H1 (cell line): Measurements from ENCODE around the gene EWSR1. TPM values are rescaled to one million over a fixed set of nuclear protein-coding genes. Genes with fewer than 3 reads are reported as not detected.

Experiments used
- CTCF ChIA-PET: fragments of 300-600 bp; sonication (Branson Sonifier 250); formaldehyde crosslinking; loops from one replicate; lab custom pipeline; 2021; ENCODE audit not compliant: partially characterized antibody; lab: Charles Lee
- POLR2A ChIA-PET: fragments of 300-600 bp; sonication (Branson Sonifier 250); formaldehyde crosslinking; loops from one replicate; lab custom pipeline; 2021; ENCODE audit warnings: inconsistent platforms; ENCODE audit not compliant: partially characterized antibody; lab: Charles Lee
- DNase-seq, 2 experiments: peaks; one replicate each; pipeline versions ENCODE4 v3.0.0 to v3.0.0-alpha.2; 2010 to 2022; ENCODE audit warnings: low spot score in 2 of 2, low read depth in 1 of 2, mixed read lengths in 1 of 2
- FAIRE-seq: peaks from 2 replicates; lab custom pipeline; 2011; peaks lifted over from hg19 to GRCh38; lab: Jason Lieb, UNC
- H2AFZ ChIP-seq: 2 replicates; pipeline ENCODE4 v1.8.1; 2012; ENCODE audit warnings: low read length, inconsistent platforms
- H2AK5ac ChIP-seq: 2 replicates; pipeline ENCODE4 v1.6.1; 2013; ENCODE audit warnings: low read depth, low read length
- H2BK120ac ChIP-seq: replicated peaks from 2 replicates; pipeline ENCODE3; 2013; ENCODE audit warnings: low read depth, low read length, inconsistent platforms
- H2BK12ac ChIP-seq: 2 replicates; pipeline ENCODE4 v1.6.1; 2013; ENCODE audit warnings: low read depth, low read length
- H2BK15ac ChIP-seq: 2 replicates; pipeline ENCODE4 v1.6.1; 2013; ENCODE audit warnings: low read length
- H2BK20ac ChIP-seq: 2 replicates; pipeline ENCODE4 v1.6.1; 2013; ENCODE audit warnings: low read length
- H2BK5ac ChIP-seq: 2 replicates; pipeline ENCODE4 v1.6.1; 2013; ENCODE audit warnings: low read depth, low read length
- H3K14ac ChIP-seq: 2 replicates; pipeline ENCODE4 v1.6.1; 2013; ENCODE audit warnings: inconsistent platforms; ENCODE audit not compliant: insufficient read length
- H3K18ac ChIP-seq: 2 replicates; pipeline ENCODE4 v1.6.1; 2013; ENCODE audit warnings: low read length; ENCODE audit errors: extremely low read depth
- H3K23ac ChIP-seq: 2 replicates; pipeline ENCODE4 v1.6.1; 2013; ENCODE audit warnings: inconsistent platforms; ENCODE audit not compliant: insufficient read length
- H3K23me2 ChIP-seq: 2 replicates; pipeline ENCODE4 v1.6.1; 2013; ENCODE audit warnings: low read depth, low read length
- H3K27ac ChIP-seq: 2 replicates; pipeline ENCODE4 v1.6.1; 2011; ENCODE audit warnings: low read depth, low read length, inconsistent platforms
- H3K27me3 ChIP-seq, 4 experiments: replicated peaks in 1 of 4; 1 replicate in 1 of 4; 2 replicates in 3 of 4; pipeline versions ENCODE4 v1.6.1 to v1.8.1; 2011 to 2013; ENCODE audit warnings: low read length in 3 of 4, mild to moderate bottlenecking in 3 of 4, inconsistent platforms in 2 of 4, mixed read lengths in 2 of 4, moderate library complexity in 1 of 4; ENCODE audit not compliant: control insufficient read depth in 3 of 4, insufficient read depth in 3 of 4; ENCODE audit errors: extremely low read depth in 1 of 4
- H3K36me3 ChIP-seq, 4 experiments: 2 replicates each; pipeline versions ENCODE4 v1.6.1 to v1.8.1; 2011 to 2013; ENCODE audit warnings: mild to moderate bottlenecking in 4 of 4, low read length in 3 of 4, moderate library complexity in 2 of 4, control low read depth in 1 of 4, inconsistent platforms in 1 of 4; ENCODE audit not compliant: insufficient read depth in 4 of 4, control insufficient read depth in 2 of 4
- H3K4ac ChIP-seq: replicated peaks from 2 replicates; pipeline ENCODE3; 2013; ENCODE audit warnings: low read length, low read depth, mixed read lengths, inconsistent platforms; ENCODE audit not compliant: insufficient read length
- H3K4me1 ChIP-seq, 4 experiments: replicated peaks in 1 of 4; 1 replicate in 1 of 4; 2 replicates in 3 of 4; pipeline versions ENCODE4 v1.6.1 to v1.8.1; 2011 to 2013; ENCODE audit warnings: low read length in 3 of 4, inconsistent platforms in 2 of 4, mixed read lengths in 1 of 4; ENCODE audit not compliant: insufficient read depth in 4 of 4, control insufficient read depth in 3 of 4
- H3K4me2 ChIP-seq, 2 experiments: 2 replicates each; pipeline versions ENCODE4 v1.6.1 to v1.8.1; 2011 to 2013; ENCODE audit warnings: low read depth in 2 of 2, low read length in 2 of 2, control low read depth in 1 of 2, inconsistent platforms in 1 of 2, mild to moderate bottlenecking in 1 of 2; ENCODE audit not compliant: insufficient read depth in 1 of 2
- H3K4me3 ChIP-seq, 4 experiments: fragments of 200-600, 300-600 bp in 1 of 4; sonication (generic), shearing (Covaris generic), sonication (Bioruptor Twin) in 1 of 4; 2 replicates each; pipeline versions ENCODE4 v1.5.1 to v1.8.1; 2011 to 2016; ENCODE audit warnings: low read length in 4 of 4, low read depth in 3 of 4, control low read depth in 2 of 4, inconsistent platforms in 2 of 4, mild to moderate bottlenecking in 2 of 4, mixed read lengths in 1 of 4, moderate library complexity in 1 of 4; ENCODE audit not compliant: insufficient read depth in 2 of 4; ENCODE audit errors: extremely low read depth in 1 of 4
- H3K56ac ChIP-seq: replicated peaks from 2 replicates; pipeline ENCODE3; 2013; ENCODE audit warnings: low read depth, mild to moderate bottlenecking, mixed read lengths, low read length, inconsistent platforms; ENCODE audit not compliant: insufficient read length
- H3K79me1 ChIP-seq: 2 replicates; pipeline ENCODE4 v1.6.1; 2013; ENCODE audit warnings: low read depth, low read length, control low read depth
- H3K79me2 ChIP-seq, 2 experiments: 2 replicates each; pipeline versions ENCODE4 v1.6.1 to v1.8.1; 2012 to 2013; ENCODE audit warnings: low read length in 2 of 2, mild to moderate bottlenecking in 2 of 2, inconsistent platforms in 1 of 2; ENCODE audit not compliant: insufficient read depth in 2 of 2, control insufficient read depth in 1 of 2
- H3K9ac ChIP-seq, 4 experiments: replicated peaks in 1 of 4; 1 replicate in 1 of 4; 2 replicates in 3 of 4; pipeline versions ENCODE4 v1.6.1 to v1.8.1; 2011 to 2013; ENCODE audit warnings: low read depth in 3 of 4, low read length in 3 of 4, control low read depth in 2 of 4, mild to moderate bottlenecking in 2 of 4, moderate library complexity in 2 of 4, inconsistent platforms in 1 of 4; ENCODE audit errors: extremely low read depth in 1 of 4
- H3K9me3 ChIP-seq, 2 experiments: 2 replicates each; pipeline versions ENCODE4 v1.6.1 to v1.8.1; 2012 to 2013; ENCODE audit warnings: mild to moderate bottlenecking in 2 of 2, moderate library complexity in 2 of 2, control low read depth in 1 of 2, inconsistent platforms in 1 of 2, low read depth in 1 of 2, low read length in 1 of 2, mixed read lengths in 1 of 2; ENCODE audit not compliant: insufficient read depth in 2 of 2
- H4K20me1 ChIP-seq, 2 experiments: replicated peaks in 1 of 2; 2 replicates each; pipeline versions ENCODE3 to v1.8.1; 2011 to 2013; ENCODE audit warnings: inconsistent platforms in 2 of 2, low read length in 2 of 2, mild to moderate bottlenecking in 1 of 2; ENCODE audit not compliant: insufficient read depth in 2 of 2, control insufficient read depth in 1 of 2
- H4K5ac ChIP-seq: 2 replicates; pipeline ENCODE4 v1.6.1; 2013; ENCODE audit warnings: low read length, low read depth, mixed read lengths, inconsistent platforms; ENCODE audit not compliant: insufficient read length
- H4K8ac ChIP-seq: 2 replicates; pipeline ENCODE4 v1.8.0; 2013; ENCODE audit warnings: mild to moderate bottlenecking, moderate library complexity, low read length, inconsistent platforms; ENCODE audit not compliant: insufficient read depth; ENCODE audit errors: extremely low read depth
- H4K91ac ChIP-seq: replicated peaks from 2 replicates; pipeline ENCODE3; 2013; ENCODE audit warnings: low read length, mixed read lengths, inconsistent platforms; ENCODE audit not compliant: insufficient read length
- MAFK ChIP-seq: IDR thresholded peaks from 2 replicates; pipeline ENCODE4 v1.6.1; 2012; ENCODE audit warnings: low read depth, mild to moderate bottlenecking, improper control_type of control experiment, low read length
- RXRA ChIP-seq: IDR thresholded peaks from 2 replicates; pipeline ENCODE4 v1.6.1; 2011; ENCODE audit warnings: low read depth, mild to moderate bottlenecking, low read length, moderate library complexity; ENCODE audit not compliant: insufficient read depth
- polyA plus RNA-seq, 7 experiments: library from polyadenylated mRNA; depleted of rRNA in 3 of 7; stranded (reverse) in 5 of 7; unstranded in 2 of 7; fragments of >200 nt in 5 of 7; fragments of 200-250 nt in 2 of 7; gene quantifications; 1 replicate in 5 of 7; 2 replicates in 1 of 7; 4 replicates in 1 of 7; pipeline versions ENCODE4 v1.2.1 to v1.2.3, GENCODE V29; 2011 to 2013; ENCODE audit warnings: missing spikeins in 2 of 7, mixed read lengths in 2 of 7
- total RNA-seq: library from RNA; stranded (reverse); fragmentation: NEBNext Ultra II Directional; extraction: Animal tissue kit (Norgen Biotek cat#: 25700); gene quantifications from 2 replicates; pipeline ENCODE4 v1.2.1, GENCODE V29; 2021

EWSR1 gene
- total and polyA plus RNA-seq, 2 of the 8 experiments (the other 6 are each of a cell fraction or from before 2014, with no cell fraction given), result 387 to 930 TPM

GRCh38 chr22:29292379-29292778, 24.3 kb downstream of the EWSR1 start:
- H3K23ac ChIP-seq, result no peak overlapping the region
- peaks cover 2 to 41% of the 10 kb centered on the region in 2 experiments; a peak in 2 of 4 replicates for H3K79me2 ChIP-seq
- no peak overlapping the region for H3K18ac ChIP-seq
- no peak overlapping the region for H3K4ac ChIP-seq
- H2BK120ac ChIP-seq, result no peak overlapping the region
- no peaks in the 10 kb centered on the region for H3K23me2 ChIP-seq
- ChIA-PET POLR2A (interaction anchor here (1.9 to 20.1 kb wide), 3 partner anchors 8 to 20 kb away, joined by 5 to 436 read pairs (median 66); partner anchors contain the start of genes EWSR1, GAS2L1 and RHBDD3), CTCF (interaction anchor here (0.5 to 1.7 kb wide), 2 partner anchors 11 to 214 kb away, joined by 4 to 10 read pairs; no protein-coding TSS in a partner anchor)
- H3K14ac ChIP-seq, result no peak overlapping the region
- H4K8ac ChIP-seq, result no peak overlapping the region
- H2BK5ac ChIP-seq, result no peak overlapping the region
- FAIRE-seq (no peak), DNase-seq (no peak)
- no peak overlapping the region for H2BK12ac ChIP-seq
- peaks cover 13 to 20% of the 10 kb centered on the region in 2 experiments for H4K20me1 ChIP-seq
- H4K5ac ChIP-seq, result no peak overlapping the region
- no peak overlapping the region for H3K27ac ChIP-seq
- no peaks in the 10 kb centered on the region for H3K27me3 ChIP-seq
- H3K56ac ChIP-seq, result no peak overlapping the region
- peaks cover 46 to 97% (median 83%) of the 10 kb centered on the region in 4 experiments for H3K36me3 ChIP-seq
- H4K91ac ChIP-seq, result no peak overlapping the region
- H2BK15ac ChIP-seq, result no peak overlapping the region
- no peaks in the 10 kb centered on the region for H3K9me3 ChIP-seq
- H2BK20ac ChIP-seq, result no peak overlapping the region
- H3K9ac ChIP-seq, result no peak overlapping the region
- no peak overlapping the region for H3K4me2 ChIP-seq
- H3K79me1 ChIP-seq, result peaks cover 2% of the 10 kb centered on the region
- no peak overlapping the region for H3K4me3 ChIP-seq
- H3K4me1 ChIP-seq, result no peaks in the 10 kb centered on the region
- no peak overlapping the region for H2AK5ac ChIP-seq
- no peak for TF ChIP-seq RXRA
- no peak for TF ChIP-seq MAFK
- H2AFZ ChIP-seq, result no peak overlapping the region
